ENCODE data around the gene DCUN1D1.

Gene DCUN1D1

DNA sequence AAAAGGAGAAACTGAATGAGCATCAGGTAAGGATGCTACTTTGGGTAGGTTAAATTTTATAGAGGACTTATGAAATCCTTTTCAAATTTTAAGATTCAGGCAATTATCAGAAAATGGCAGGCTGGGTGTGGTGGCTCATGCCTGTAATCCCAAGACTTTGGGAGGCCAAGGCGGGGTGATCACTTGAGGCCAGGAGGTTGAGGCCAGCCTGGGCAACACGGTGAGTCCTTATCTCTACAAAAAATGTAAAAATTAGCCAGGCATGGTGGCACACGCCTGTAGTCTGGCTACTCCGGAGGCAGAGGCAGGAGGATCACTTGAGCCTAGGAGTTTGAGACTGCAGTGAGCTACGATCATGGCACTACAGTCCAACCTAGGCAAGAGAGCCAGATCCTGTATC lies 23.1 kb downstream of the DCUN1D1 start:
- no peak for DNase-seq (ENCODE audit: low read depth, low spot score)
- TF ChIP-seq, protein P1, sequence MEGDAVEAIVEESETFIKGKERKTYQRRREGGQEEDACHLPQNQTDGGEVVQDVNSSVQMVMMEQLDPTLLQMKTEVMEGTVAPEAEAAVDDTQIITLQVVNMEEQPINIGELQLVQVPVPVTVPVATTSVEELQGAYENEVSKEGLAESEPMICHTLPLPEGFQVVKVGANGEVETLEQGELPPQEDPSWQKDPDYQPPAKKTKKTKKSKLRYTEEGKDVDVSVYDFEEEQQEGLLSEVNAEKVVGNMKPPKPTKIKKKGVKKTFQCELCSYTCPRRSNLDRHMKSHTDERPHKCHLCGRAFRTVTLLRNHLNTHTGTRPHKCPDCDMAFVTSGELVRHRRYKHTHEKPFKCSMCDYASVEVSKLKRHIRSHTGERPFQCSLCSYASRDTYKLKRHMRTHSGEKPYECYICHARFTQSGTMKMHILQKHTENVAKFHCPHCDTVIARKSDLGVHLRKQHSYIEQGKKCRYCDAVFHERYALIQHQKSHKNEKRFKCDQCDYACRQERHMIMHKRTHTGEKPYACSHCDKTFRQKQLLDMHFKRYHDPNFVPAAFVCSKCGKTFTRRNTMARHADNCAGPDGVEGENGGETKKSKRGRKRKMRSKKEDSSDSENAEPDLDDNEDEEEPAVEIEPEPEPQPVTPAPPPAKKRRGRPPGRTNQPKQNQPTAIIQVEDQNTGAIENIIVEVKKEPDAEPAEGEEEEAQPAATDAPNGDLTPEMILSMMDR (IDR thresholded peaks at IDR 0.05; ENCODE audit: low read depth, low read length) = no peak
- no peak overlapping the region for H3K4me3 ChIP-seq (ENCODE audit: low read depth, low read length)
- in situ Hi-C loops (cut with HindIII; ENCODE audit: low sequenced_read_pairs) = no loop called here

DNA sequence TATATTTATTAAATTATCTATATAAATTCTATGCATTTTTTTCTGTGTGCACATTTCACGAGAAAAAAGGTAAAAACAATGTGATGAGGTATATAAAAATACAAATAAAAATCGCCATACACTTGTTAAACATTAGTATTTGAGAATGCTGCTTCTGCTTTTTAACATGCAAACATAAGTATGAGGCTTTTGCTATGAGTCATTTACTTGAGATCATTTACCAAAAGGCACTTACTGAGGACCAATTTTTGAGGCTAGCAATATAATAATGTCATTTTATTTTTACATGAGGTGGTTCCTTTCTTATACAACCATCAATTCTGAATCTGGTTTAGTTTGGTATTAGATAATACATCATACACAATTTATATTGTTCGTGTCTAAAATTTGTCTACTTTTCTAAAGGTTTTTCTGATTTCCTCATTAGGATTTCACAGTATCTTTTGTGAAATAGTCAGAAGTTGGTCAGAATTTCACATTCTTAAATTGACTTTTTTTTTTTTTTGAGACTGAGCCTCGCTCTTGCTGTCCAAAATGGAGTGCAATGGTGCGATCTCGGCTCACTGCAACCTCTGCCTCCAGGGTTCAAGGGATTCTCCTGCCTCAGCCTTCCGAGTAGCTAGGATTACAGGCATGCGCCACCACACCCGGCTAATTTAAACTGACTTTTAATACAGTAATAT lies 25.6 kb downstream of the DCUN1D1 start:
- TF ChIP-seq, protein P1 (IDR thresholded peaks at IDR 0.05; ENCODE audit: low read depth, low read length) = no peak
- no peak overlapping the region for H3K4me3 ChIP-seq (ENCODE audit: low read depth, low read length)
- DNase-seq (ENCODE audit: low read depth, low spot score) = no peak
- in situ Hi-C loops (cut with HindIII; ENCODE audit: low sequenced_read_pairs) = no loop called here

DNA sequence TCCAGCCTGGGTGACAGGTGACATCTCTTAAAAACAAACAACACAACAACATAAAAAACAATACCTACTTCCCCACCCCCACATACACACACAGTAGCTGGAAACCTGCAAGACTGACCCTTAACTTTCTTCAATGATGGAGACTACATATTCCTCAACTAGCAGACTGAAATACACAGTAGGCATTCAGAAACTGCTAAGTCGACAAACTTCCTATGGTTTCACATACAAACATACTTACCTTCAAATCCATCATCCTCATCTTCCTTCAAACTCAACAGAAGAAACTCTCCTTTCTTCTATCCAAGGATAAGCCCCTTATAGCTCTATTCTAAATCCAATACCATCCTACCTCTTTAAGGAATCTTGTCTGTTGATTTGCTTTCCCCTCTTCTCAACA lies 30.6 kb downstream of the DCUN1D1 start:
- TF ChIP-seq, protein P1 (IDR thresholded peaks at IDR 0.05; ENCODE audit: low read depth, low read length) = no peak
- in situ Hi-C loops (cut with HindIII; ENCODE audit: low sequenced_read_pairs) = no loop called here
- H3K4me3 ChIP-seq (ENCODE audit: low read depth, low read length) = no peak overlapping the region
- DNase-seq (ENCODE audit: low read depth, low spot score) = no peak

DNA sequence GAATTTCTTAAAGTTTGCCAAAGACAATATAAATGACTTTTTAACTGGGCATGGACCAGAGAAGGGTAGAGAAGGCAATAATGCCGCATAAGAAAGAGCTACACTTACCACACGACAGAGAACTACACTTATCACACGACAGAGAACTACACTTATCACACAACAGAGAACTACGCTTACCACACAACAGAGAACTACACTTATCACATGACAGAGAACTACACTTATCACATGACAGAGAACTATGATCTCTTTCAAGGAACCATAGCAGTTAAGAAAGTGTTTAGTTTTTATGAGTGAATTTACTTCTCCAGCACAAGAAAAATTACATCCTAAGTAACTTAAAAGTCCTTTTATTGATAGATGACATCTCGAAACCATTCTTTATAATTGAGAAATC lies 32.0 kb downstream of the DCUN1D1 start:
- in situ Hi-C loops (cut with HindIII; ENCODE audit: low sequenced_read_pairs) = no loop called here
- TF ChIP-seq, protein P1 (IDR thresholded peaks at IDR 0.05; ENCODE audit: low read depth, low read length) = no peak
- no peak overlapping the region for H3K4me3 ChIP-seq (ENCODE audit: low read depth, low read length)
- DNase-seq (ENCODE audit: low read depth, low spot score) = no peak

DNA sequence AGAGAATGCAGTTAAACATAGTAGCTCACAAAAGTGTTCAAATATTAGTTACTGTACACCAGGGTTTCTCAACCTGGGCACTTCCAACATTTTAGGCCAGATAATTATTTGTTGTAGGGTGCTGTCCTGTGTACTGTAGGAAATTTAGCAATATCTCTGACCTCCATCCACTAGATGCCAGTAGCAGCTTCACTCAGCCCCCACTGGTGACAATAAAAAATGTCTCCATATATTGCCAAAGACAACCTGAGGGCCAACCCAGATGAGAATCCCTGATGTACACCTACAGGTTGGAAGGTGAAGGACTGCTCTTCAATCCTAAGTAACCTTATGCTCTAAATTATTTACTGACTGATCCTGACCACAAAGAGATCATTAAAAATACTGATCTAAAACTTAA lies 32.5 kb downstream of the DCUN1D1 start:
- TF ChIP-seq, protein P1 (IDR thresholded peaks at IDR 0.05; ENCODE audit: low read depth, low read length) = no peak
- no peak for DNase-seq (ENCODE audit: low read depth, low spot score)
- H3K4me3 ChIP-seq (ENCODE audit: low read depth, low read length) = no peak overlapping the region
- in situ Hi-C loops (cut with HindIII; ENCODE audit: low sequenced_read_pairs) = no loop called here

DNA sequence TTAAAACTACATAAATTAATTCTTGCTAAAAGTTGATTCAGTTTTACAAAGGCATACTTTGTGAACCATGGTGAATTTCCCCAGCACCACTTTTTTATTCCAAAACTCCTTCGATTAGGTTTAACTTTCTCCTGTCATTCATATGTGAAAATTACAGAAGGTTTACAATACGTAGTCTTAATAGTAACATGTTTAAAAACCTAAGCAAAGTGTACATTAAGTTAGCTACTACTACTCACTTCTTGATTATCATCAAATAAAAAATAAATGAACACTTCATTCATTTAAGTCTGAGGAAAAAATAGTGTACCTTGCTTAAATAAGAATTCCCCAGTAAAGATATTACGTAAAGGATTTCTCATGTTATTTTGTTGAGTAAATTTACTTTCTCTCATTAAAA lies 38.6 kb downstream of the DCUN1D1 start:
- no peak for DNase-seq (ENCODE audit: low read depth, low spot score)
- H3K4me3 ChIP-seq (ENCODE audit: low read depth, low read length) = no peak overlapping the region
- TF ChIP-seq, protein P1 (IDR thresholded peaks at IDR 0.05; ENCODE audit: low read depth, low read length) = no peak
- in situ Hi-C loops (cut with HindIII; ENCODE audit: low sequenced_read_pairs) = no loop called here
